ENCODE measurements around the gene RIMKLA.

DNA sequence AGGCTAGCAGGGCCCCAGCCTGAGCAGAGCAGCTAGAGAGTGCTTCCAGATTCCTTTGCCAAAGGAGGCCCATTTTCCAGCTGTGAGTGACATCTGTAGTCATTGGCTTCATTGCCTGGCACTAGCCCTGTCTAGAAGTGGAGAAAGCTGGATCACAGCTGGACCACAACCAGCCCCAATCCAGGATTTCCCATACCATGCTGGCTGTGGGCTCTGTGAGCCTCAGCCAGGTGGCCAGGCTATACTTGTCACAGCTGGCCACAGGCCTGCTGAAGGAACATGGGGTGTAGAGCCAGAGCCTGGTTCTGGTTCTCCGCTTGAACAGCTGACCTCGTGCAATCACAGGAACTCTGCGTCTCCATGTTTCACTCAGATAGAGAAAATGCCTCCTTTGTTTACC, 36.6 kb downstream of the RIMKLA start:
- no peak for TF ChIP-seq SUZ12 (IDR thresholded peaks at IDR 0.05)
- TF ChIP-seq TARDBP (IDR thresholded peaks at IDR 0.05) = no peak
- TF ChIP-seq SP1 (IDR thresholded peaks at IDR 0.05) = no peak
- TF ChIP-seq ZNF384 (IDR thresholded peaks at IDR 0.05) = no peak
- no peak for TF ChIP-seq NFRKB (IDR thresholded peaks at IDR 0.05)
- no peak for TF ChIP-seq ELF4 (IDR thresholded peaks at IDR 0.05)
- TF ChIP-seq FOXK2 (IDR thresholded peaks at IDR 0.05) = no peak
- TF ChIP-seq ARNT (IDR thresholded peaks at IDR 0.05) = no peak
